Testis (tissue), 3 donors: Measurements from ENCODE around the gene EXPH5. TPM values are rescaled to one million over a fixed set of nuclear protein-coding genes. Genes with fewer than 3 reads are reported as not detected.

Experiments
- DNase-seq: peaks from one replicate; pipeline ENCODE4 v3.0.0-alpha.2; 2019
- H3K27ac ChIP-seq, 2 donors: fragments of 200-600 bp; sonication (generic); one replicate each; pipeline ENCODE4 v1.5.1; 2019
- H3K27me3 ChIP-seq: fragments of 200-600 bp; sonication (generic); one replicate; pipeline ENCODE4 v1.5.1; 2019
- H3K36me3 ChIP-seq: fragments of 200-600 bp; sonication (generic); one replicate; pipeline ENCODE4 v1.5.1; 2017; ENCODE audit warnings: low read depth; ENCODE audit errors: missing control alignments
- H3K4me1 ChIP-seq: fragments of 200-600 bp; sonication (generic); one replicate; pipeline ENCODE4 v1.5.1; 2019
- H3K4me3 ChIP-seq, 2 donors: fragments of 200-600 bp; sonication (generic); one replicate each; pipeline ENCODE4 v1.5.1; 2017 to 2019
- H3K9me3 ChIP-seq: fragments of 200-600 bp; sonication (generic); one replicate; pipeline ENCODE4 v1.5.1; 2017
- POLR2A ChIP-seq: fragments of 450-650 bp; IDR thresholded peaks from one replicate; pipeline ENCODE4 v1.6.1; 2017; ENCODE audit warnings: antibody characterized with exemption, mild to moderate bottlenecking, moderate library complexity
- WGBS, 2 donors: methylation state at CpG; one replicate each; pipeline ENCODE4 v1.1.5; 2018; 5-methylcytosine and 5-hydroxymethylcytosine counted together
- intact Hi-C: fragments of 100-400 bp; cut with DNase I; formaldehyde crosslinking; loops from one replicate; pipeline ENCODE4 v1.15.1; 2023; ENCODE audit warnings: low total_unique reads
- polyA plus RNA-seq: library from polyadenylated mRNA; stranded (reverse); fragments of 350-450 nt; fragmentation: Illumina TruSeq; extraction: RNeasy Lipid Tissue Mini Kit (QIAGEN cat#74804); gene quantifications from one replicate; pipeline ENCODE4 v1.2.3, GENCODE V29; 2014; ENCODE audit warnings: low read depth, low replicate concordance; ENCODE audit not compliant: insufficient read depth
- total RNA-seq, 2 donors: library from RNA; depleted of rRNA; stranded (reverse); fragments of >200 nt; gene quantifications; one replicate each; pipeline ENCODE4 v1.2.3, GENCODE V29; 2016
- TF ChIP-seq, protein P1 (sequence below), 3 experiments: fragments of 450-650 bp in 2 of 3; fragments of 200-600 bp in 1 of 3; sonication (generic) in 1 of 3; IDR thresholded peaks; one replicate each; pipeline ENCODE4 v1.5.1; 2016 to 2019; ENCODE audit warnings: antibody characterized with exemption in 3 of 3, mild to moderate bottlenecking in 2 of 3, moderate library complexity in 1 of 3

Gene EXPH5
- total and polyA plus RNA-seq, 3 donors from 2014 or later: 0.62 to 1.3 (median 0.71) TPM

DNA sequence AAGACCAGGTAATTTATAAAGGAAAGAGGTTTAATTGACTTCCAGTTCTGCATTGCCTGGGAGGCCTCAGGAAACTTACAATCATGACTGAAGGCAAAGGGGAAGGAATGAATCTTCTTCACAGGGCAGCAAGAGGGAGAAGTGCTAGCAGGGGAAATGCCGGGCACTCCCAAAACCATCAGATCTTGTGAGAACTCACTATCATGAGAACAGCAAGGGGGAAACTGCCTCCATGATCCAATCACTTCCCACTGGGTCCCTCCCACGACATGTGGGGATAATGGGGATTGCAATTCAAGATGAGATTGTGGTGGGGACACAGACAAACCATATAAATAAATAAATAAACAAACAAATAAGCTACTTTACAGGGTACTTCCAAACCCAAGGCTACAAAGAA lies 28.8 kb upstream of the EXPH5 start:
- no peaks in the 10 kb centered on the region for H3K36me3 ChIP-seq
- no peaks in the 10 kb centered on the region for H3K9me3 ChIP-seq
- WGBS, 2 donors: 80 to 84% methylated on average over 2 of the region's 2 CpGs
- H3K27me3 ChIP-seq: no peaks in the 10 kb centered on the region
- intact Hi-C loops: no loop called here
- TF ChIP-seq, protein P1, sequence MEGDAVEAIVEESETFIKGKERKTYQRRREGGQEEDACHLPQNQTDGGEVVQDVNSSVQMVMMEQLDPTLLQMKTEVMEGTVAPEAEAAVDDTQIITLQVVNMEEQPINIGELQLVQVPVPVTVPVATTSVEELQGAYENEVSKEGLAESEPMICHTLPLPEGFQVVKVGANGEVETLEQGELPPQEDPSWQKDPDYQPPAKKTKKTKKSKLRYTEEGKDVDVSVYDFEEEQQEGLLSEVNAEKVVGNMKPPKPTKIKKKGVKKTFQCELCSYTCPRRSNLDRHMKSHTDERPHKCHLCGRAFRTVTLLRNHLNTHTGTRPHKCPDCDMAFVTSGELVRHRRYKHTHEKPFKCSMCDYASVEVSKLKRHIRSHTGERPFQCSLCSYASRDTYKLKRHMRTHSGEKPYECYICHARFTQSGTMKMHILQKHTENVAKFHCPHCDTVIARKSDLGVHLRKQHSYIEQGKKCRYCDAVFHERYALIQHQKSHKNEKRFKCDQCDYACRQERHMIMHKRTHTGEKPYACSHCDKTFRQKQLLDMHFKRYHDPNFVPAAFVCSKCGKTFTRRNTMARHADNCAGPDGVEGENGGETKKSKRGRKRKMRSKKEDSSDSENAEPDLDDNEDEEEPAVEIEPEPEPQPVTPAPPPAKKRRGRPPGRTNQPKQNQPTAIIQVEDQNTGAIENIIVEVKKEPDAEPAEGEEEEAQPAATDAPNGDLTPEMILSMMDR (IDR thresholded peaks at IDR 0.05): no peak
- no peak for TF ChIP-seq POLR2A
- DNase-seq: no peak
- H3K27ac ChIP-seq: no peak overlapping the region
- no peak overlapping the region for H3K4me3 ChIP-seq
- no peaks in the 10 kb centered on the region for H3K4me1 ChIP-seq

DNA sequence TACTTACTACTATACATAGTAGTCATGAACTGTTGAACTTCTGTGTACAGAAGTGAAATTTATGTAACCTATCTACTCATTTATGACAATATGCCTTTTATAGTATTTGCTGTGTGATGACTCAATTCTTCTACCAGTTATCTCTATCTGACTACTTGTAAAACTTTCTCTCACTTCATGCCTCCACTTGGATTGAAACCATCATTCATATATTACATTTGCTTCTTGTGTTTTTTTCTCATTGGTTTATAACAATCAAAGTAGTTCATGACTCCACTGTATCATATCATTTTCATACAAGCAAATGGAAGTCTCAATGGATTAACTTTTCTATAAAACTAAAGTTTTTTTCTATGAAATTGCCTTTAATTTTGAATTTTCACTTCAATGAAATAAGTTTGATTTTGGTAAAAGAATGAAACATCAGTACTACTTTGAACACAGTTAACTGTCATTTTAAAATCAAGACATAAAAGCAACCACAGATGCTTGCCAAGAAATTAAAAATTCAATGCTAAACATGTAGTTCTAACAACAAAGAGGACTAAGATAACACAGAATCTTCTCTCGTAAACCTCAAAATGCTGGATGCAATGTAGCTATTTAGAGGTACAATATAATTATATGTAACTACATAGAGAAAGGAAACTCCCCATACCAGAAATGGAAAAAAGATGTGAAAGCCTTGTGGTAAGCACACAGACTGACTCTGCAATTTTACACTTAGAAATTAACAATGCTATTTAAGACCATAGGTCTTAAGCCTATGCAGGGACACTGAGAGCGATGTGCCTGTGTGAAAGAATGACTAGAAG lies 27.6 kb upstream of the EXPH5 start:
- DNase-seq: no peak
- intact Hi-C loops: no loop called here
- H3K9me3 ChIP-seq: no peaks in the 10 kb centered on the region
- no peak for TF ChIP-seq POLR2A
- TF ChIP-seq, protein P1 (IDR thresholded peaks at IDR 0.05): no peak
- no peaks in the 10 kb centered on the region for H3K27me3 ChIP-seq
- H3K4me3 ChIP-seq: no peak overlapping the region
- no peaks in the 10 kb centered on the region for H3K4me1 ChIP-seq
- WGBS, 2 donors: 57 to 59% methylated on average over 2 of the region's 2 CpGs
- H3K36me3 ChIP-seq: no peaks in the 10 kb centered on the region
- H3K27ac ChIP-seq: no peak overlapping the region

DNA sequence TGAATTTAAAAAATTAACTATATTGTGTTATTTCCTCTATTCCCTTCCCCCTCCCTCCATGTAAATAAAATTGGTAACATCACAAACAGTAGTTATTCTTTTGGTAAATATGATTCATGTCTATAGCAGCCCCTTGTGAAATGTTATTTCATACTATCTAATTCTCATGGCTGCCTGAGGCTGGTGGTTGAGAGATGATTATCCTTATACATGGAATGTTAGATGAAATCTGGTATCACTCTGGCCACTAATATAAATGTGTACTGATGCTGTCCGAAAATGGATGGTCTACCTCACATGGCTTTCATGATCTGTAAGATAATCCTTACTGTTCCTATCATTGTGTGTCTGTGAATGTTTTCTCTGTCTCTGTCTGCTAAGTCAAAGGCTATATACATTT lies 25.0 kb upstream of the EXPH5 start:
- H3K27me3 ChIP-seq: no peaks in the 10 kb centered on the region
- 82 to 83% methylated on average over 1 of the region's 1 CpG for WGBS, 2 donors
- no peaks in the 10 kb centered on the region for H3K9me3 ChIP-seq
- no peaks in the 10 kb centered on the region for H3K4me1 ChIP-seq
- intact Hi-C loops: no loop called here
- no peak overlapping the region for H3K27ac ChIP-seq
- no peaks in the 10 kb centered on the region for H3K36me3 ChIP-seq
- no peak overlapping the region for H3K4me3 ChIP-seq
- no peak for DNase-seq
- TF ChIP-seq, protein P1 (IDR thresholded peaks at IDR 0.05): no peak
- no peak for TF ChIP-seq POLR2A

DNA sequence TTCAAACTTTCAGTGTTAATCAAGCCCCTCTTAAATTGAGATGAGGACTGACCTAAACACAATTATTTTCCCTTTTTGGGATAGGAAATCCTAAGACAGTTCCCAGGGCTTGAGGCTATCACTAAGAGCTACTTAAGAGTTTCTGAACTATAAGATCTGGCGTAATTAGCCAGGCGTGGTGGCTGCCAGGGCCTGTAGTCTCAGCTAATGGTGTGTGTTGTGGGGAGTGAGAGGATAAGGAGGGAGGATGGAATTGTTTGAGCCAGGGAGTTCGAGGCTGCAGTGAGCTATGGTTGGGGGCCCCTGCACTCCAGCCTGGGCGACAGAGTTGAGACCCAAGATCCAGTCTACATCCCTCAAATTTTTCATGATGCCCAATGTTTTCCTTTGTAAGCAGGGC lies 23.5 kb upstream of the EXPH5 start:
- H3K27me3 ChIP-seq: no peaks in the 10 kb centered on the region
- 84 to 91% methylated on average over 4 of the region's 4 CpGs for WGBS, 2 donors
- no peak for TF ChIP-seq POLR2A
- TF ChIP-seq, protein P1 (IDR thresholded peaks at IDR 0.05): no peak

DNA sequence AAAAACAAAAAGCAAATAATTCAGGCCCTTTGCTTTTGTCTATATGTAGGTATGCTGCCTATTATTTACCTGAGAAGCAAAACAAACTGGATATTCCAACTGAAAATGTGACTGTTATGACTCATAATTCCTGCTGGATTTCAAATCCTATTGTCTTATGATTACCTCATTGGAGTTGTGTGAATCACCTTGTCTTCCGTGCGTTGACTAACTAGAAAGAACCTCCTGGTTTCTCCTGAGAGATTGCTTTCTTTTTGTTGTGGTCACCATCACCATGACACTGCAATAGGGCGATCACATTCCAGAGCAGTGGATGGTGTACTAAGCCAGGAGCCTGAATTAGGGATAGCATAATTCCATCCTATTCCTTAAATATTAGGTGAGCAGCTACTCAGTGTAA lies 23.0 kb upstream of the EXPH5 start:
- 86 to 89% methylated on average over 3 of the region's 3 CpGs for whole genome bisulfite sequencing, 2 donors
- H3K27ac ChIP-seq: no peak overlapping the region
- TF ChIP-seq, protein P1 (IDR thresholded peaks at IDR 0.05): no peak
- no peak for TF ChIP-seq POLR2A
- DNase-seq: no peak
- H3K4me1 ChIP-seq: no peaks in the 10 kb centered on the region
- no peak overlapping the region for H3K4me3 ChIP-seq
- no peaks in the 10 kb centered on the region for H3K9me3 ChIP-seq
- intact Hi-C loops: no loop called here
- no peaks in the 10 kb centered on the region for H3K27me3 ChIP-seq
- no peaks in the 10 kb centered on the region for H3K36me3 ChIP-seq

More for the DNA sequence above, 23.5 kb upstream of the EXPH5 start:
- intact Hi-C loops: no loop called here
- DNase-seq: no peak
- no peaks in the 10 kb centered on the region for H3K36me3 ChIP-seq
- H3K9me3 ChIP-seq: no peaks in the 10 kb centered on the region
- H3K27ac ChIP-seq: no peak overlapping the region
- no peak overlapping the region for H3K4me3 ChIP-seq
- H3K4me1 ChIP-seq: no peaks in the 10 kb centered on the region
